ENCODE data around the gene SLC26A1. TPM values are rescaled to one million over a fixed set of nuclear protein-coding genes. Genes with fewer than 3 reads are reported as not detected.

SLC26A1 gene
- total RNA-seq (2014; rRNA removed; shearing (Covaris generic)) (not detected in 2 replicates), total RNA-seq (2022) (0.30 TPM in 1 of 2 replicates, not detected in the other), Bru-seq, nascent RNA (percentile 28 among the genes with signal in this experiment), BruChase-seq, experiment 1, labeled RNA remaining after a 6-hour chase (percentile 23 among the genes with signal in this experiment), BruChase-seq, experiment 2, labeled RNA remaining after a 2-hour chase (percentile 30 among the genes with signal in this experiment)
- long read RNA-seq = 0 reads

- no peaks in the 10 kb centered on the region for H4K20me1 ChIP-seq (ENCODE audit: insufficient read depth, low read length)
- TF ChIP-seq CTCF (conservative IDR thresholded peaks at IDR 0.05; ENCODE audit: low read length) (no peak), EZH2phosphoT487 (IDR thresholded peaks at IDR 0.05; ENCODE audit: borderline replicate concordance, low read depth, low read length) (no peak)
- no peaks in the 10 kb centered on the region for H3K36me3 ChIP-seq (ENCODE audit: insufficient read depth, low read length)
- H3K9me3 ChIP-seq (ENCODE audit: low read length) = no peaks in the 10 kb centered on the region
- no peaks in the 10 kb centered on the region for H3K4me1 ChIP-seq (ENCODE audit: insufficient read depth, low read length, poor library complexity, severe bottlenecking)
- no peak within 1 kb of the TSS for H3K4me3 ChIP-seq (ENCODE audit: low read depth, low read length, poor library complexity, severe bottlenecking)
- intact Hi-C loops (cut with micrococcal nuclease; ENCODE audit: unreplicated experiment) = no loop called here
- H3K79me2 ChIP-seq (ENCODE audit: insufficient read depth, low read depth, low read length) = no peaks in the 10 kb centered on the region
- no TSS peak for BruUV-seq (replicated peaks)
- DNase-seq (ENCODE audit: low spot score) = no peak
- no peak within 1 kb of the TSS for H3K4me2 ChIP-seq (ENCODE audit: low read length)
- H2AFZ ChIP-seq (ENCODE audit: low read length) = no peak within 1 kb of the TSS
- H3K9me2 ChIP-seq (ENCODE audit: insufficient read depth, low read length) = no peaks in the 10 kb centered on the region
- no peak within 1 kb of the TSS for H3K27ac ChIP-seq (ENCODE audit: low read depth, low read length, poor library complexity, severe bottlenecking)
- ChIA-PET POLR2A (no interaction called here), CTCF (ENCODE audit: unreplicated experiment) (no interaction called here)
Observed at GRCh38 chr4:993111-994029, at the start of gene SLC26A1. Gene SLC26A1, minus strand, starts transcription at chr4:993404. Its CDS starts 1,701 bp downstream, at chr4:991703.

GRCh38 chr4:1042352-1043055 is 49.3 kb upstream of the SLC26A1 start:
- no peak overlapping the region for H3K27ac ChIP-seq (ENCODE audit: low read depth, low read length, poor library complexity, severe bottlenecking)
- H3K4me1 ChIP-seq (ENCODE audit: insufficient read depth, low read length, poor library complexity, severe bottlenecking) = no peaks in the 10 kb centered on the region
- H3K4me3 ChIP-seq (ENCODE audit: low read depth, low read length, poor library complexity, severe bottlenecking) = no peak overlapping the region
- ChIA-PET CTCF (ENCODE audit: unreplicated experiment) (no interaction called here), POLR2A (no interaction called here)
- no peak overlapping the region for H2AFZ ChIP-seq (ENCODE audit: low read length)
- no peaks in the 10 kb centered on the region for H3K9me3 ChIP-seq (ENCODE audit: low read length)
- DNase-seq (ENCODE audit: low spot score) = no peak
- H3K36me3 ChIP-seq (ENCODE audit: insufficient read depth, low read length) = no peaks in the 10 kb centered on the region
- intact Hi-C loops (cut with micrococcal nuclease; ENCODE audit: unreplicated experiment) = no loop called here
- H3K4me2 ChIP-seq (ENCODE audit: low read length) = no peak overlapping the region
- no TSS peak for BruUV-seq (replicated peaks)
- no peaks in the 10 kb centered on the region for H3K9me2 ChIP-seq (ENCODE audit: insufficient read depth, low read length)
- no peaks in the 10 kb centered on the region for H4K20me1 ChIP-seq (ENCODE audit: insufficient read depth, low read length)
- TF ChIP-seq EZH2phosphoT487 (IDR thresholded peaks at IDR 0.05; ENCODE audit: borderline replicate concordance, low read depth, low read length) (no peak), CTCF (conservative IDR thresholded peaks at IDR 0.05; ENCODE audit: low read length) (no peak)
- H3K79me2 ChIP-seq (ENCODE audit: insufficient read depth, low read depth, low read length) = no peaks in the 10 kb centered on the region

All from OCI-LY7 (cell line).